SHP77 (cell line): ENCODE results near the gene TKT.
"Not testable (repeated sequence)": the region's sequence is repeated elsewhere in the genome, so short reads cannot be mapped to it uniquely, and the experiment has no call there.

Experiments
- DNase-seq, 2 experiments: peaks; one replicate each; lab custom pipeline; 2025; lab: John Stamatoyannopoulos, UW

TKT gene

DNA sequence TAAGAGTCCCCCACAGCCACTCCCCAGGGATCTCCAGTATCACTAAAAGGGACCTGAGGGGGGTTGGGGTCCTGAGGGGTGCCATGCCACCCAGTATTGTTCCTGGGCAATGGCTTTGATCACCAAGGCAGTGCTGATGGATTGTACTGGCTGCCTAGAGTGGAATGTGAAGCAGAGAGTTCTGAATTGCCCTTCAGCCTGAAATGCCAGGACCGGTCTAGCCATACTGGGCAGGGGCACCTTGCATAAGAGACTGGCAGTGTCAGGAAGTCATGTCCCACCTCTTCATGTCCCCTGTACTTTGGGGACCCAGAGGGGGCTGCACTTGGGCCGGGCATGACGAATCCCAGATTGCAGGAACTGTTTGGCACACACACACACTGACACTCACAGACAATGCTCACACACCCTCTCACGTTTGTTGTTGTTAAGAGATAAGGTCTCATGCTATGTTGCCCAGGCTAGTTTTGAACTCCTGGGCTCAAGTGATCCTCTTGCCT lies 4.5 kb upstream of the TKT start:
- DNase-seq, result no peak

DNA sequence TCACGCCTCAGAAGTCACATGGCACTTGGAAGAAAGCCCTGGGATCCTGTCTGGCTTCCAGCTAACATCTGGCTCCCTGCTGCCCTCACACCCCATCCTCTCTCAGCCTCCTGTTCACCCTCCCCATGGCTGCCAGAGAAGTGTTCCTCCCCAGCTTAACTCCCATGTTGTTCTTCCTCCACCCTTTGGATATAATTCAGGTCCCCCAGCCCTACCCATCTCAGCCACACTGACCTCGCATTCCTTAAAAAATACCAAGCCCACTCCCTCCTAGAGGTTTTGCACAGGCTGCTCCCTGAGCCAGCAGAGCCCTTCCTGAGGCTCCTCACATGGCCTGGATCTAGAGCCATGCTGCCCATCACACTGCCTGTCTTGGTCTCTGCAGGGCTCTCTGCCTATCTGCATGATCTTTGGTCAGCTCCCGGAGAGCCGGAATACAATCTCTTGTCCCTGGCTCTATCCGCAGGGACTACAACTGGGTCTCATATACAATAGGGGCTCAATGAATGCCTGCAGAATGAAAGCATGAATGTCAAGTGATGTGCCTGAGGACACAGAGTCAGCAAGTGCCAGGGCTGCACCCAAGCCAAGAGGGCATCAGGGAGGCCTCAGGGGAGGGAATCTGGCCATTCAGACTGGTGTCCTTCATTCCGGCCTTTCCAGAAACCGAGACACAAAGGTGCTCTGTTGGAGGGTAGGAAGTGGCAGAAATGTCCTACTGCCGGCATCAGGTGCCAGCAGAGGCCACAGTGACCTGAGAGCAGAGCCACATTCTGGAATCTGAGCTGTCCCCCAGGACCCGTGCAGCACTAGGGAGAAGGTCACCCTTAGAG lies 3.8 kb upstream of the TKT start:
- no peak for DNase-seq

DNA sequence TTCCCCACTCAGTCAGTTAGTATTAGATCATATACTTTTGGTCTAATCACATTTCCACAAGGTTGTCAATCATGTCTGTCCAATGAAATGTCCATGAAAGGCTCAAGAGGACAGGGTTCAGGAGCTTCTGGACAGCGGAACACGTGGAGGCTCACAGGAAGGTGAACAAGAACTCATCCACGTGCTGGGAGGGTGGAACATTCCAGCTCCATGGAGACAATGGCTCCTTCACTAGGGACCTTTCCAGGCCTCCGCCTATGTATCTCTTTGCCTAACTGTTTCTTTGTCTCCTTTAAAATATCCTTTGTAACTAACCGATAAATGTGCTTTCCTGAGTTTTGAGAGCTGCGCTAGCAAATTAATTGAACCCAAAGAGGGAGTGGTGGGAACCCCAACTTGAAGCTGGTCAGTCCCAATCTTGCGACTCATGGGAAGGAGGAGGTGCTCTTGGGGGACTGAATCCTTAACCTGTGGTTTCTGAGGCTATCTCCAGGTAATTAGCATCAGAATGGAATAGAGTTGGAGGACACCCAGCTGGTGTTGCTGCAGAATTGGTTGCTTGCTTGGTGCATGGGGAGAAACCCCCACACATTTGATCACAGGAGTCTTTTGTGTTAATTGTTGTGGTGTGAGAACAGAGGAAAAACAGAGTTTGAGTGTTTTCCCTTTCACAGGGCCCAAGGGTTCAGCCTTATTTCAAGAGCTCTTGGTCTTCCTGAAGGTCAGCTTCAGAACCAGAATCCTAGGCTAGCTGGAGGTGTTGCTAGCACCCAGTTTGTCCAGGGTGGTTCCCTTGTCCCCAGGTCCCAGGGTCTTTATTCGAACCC lies 3.0 kb upstream of the TKT start:
- DNase-seq, result no peak

DNA sequence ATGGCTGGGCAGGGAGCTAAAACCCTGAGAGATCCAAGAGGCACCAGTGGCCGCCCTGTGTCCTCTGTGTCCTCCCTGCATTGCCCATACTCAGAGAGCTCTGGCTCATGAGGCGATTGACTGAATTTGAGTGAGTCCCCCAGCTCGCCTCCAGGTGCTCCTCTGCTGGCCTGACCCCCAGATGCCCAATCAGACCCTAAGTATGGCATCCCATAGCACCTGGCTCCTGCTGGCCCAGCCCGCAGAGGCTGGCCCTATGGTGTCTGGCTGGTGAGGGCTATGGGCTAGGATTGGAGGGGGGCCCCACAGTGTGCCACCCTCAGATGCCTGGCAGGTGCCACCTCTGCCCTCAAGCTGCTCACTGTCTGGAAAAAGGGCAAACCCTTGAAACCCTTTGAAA lies 1.6 kb upstream of the TKT start:
- no peak for DNase-seq

DNA sequence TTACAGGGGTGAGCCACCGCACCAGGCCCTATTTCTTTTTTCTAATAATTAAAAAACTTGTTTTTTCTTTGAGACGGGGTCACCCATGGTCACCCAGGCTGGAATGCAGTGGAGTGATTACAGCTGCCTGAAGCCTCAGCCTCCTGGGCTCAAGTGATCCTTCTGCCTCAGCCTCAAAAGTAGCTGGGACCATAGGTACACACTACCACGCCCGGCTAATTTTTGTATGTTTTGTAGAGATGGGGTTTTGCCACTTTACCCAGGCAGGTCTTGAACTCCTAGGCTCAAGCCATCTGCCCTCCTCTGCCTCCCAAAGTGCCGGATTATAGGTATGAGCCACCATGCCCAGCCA lies 858 bp upstream of the TKT start:
- no peak for DNase-seq

DNA sequence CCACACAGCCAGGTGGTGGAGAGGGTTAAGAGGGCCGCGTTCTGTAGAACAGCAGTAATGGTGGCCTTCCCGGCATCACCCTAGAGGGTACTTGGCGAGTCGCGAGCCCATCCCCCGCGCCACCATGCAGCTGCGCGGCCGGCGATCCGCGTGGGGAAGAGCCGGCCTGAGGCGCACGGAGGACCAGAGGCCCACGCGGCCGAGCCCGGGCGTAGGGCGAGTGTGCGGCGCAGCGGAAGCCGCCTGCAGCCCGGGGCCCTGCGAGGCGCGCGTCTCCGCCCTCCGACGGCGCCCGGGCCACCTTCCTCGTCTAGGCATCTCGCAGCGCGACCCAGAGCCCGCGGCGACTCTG lies 423 bp downstream of the TKT start:
- DNase-seq, result no peak

DNA sequence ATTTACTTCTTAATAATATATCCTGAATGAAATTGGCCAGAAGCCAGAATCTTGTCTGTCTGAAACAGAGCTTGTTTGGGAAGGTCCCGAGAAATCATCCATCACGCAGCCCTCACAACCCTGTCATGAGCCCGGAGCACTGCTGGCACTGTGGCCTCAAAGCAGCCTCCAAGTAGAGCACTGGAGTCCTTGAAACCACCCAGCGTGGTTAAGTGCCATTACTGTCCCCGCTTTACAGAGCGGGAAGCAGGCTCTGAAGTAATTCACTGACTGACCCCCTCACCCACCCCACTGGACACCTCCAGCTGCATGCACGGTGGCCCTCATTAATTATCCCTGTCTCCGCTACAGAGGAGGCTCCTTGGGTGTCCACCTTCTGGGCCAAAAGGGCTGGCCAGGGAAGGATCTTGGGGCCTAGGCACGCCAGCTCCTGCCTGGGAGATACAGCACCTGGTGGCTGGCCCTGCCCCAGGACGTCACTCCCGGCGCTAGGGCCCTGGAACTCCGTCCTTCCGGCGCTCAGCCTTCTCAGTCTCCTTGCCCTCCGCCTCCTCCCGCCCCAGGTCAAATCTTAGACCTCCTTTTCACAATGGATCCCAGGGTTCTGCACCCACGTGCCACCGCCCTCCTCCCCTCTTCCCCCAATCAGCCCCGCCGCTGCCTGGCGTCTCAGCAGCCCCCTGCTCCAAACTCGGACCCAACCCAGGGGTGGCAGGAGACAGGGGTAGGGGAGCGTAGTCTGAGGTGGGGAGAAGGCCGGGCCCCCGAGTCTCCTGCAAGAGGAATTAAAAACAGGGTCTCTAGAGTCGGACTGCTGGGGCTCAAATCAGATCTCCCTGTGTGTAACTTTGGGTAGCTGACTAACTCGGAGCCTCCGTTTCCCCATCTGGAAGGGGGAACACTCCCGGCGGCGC lies 1.1 kb downstream of the TKT start:
- peak in 1 of 2 experiments; percentile 59 for DNase-seq

DNA sequence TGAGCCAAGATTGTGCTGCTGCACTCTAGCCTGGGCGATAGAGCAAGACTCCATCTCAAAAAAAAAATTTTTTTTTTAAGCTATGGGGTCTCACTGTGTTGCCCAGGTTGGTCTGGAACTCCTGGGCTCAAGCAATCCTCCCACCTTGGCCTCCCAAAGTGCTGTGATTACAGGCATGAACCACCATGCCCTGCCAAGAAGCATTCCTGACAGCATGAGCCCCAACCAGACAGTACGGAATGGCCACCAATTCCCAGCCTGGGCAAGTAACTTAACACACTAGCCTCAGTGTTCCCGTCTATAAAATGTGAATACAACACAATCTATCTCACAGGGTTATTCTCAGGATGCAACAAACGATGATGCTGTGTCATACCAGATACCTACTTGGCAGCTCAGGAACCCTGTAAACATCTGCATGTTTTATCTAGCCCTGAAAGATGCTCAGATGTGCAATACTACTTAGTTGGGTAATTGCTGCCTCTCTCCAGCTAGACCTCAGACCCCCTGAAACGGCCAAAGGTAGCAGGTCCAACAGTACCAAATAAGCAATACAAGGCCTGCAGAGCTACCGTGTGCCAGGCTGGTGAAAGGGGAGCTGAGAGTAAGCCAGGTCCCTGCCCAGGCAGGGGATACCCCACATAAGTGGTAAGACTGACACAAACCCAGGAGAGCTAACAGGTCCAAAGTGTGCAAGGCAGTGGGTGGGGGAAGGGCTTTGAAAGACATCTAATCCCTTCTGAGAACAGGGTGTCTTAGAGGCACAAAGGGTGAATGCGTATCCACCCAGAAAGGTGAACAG lies 1.9 kb downstream of the TKT start:
- no peak for DNase-seq

DNA sequence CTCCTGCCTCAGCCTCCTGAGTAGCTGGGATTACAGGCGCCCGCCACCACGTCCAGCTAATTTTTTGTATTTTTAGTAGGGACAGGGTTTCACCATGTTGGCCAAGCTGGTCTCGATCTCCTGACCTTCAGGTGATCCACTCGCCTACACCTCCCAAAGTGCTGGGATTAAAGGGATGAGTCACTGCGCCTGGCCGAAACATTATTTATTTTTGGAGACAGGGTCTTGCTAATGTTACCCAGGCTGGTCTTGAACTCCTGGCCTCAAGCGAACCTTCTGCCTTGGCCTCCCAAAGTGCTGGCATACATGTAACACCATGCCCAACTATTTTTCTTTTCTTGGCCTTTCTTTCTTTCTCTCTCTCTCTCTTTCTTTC lies 2.9 kb downstream of the TKT start:
- DNase-seq, result not testable (repeated sequence)

DNA sequence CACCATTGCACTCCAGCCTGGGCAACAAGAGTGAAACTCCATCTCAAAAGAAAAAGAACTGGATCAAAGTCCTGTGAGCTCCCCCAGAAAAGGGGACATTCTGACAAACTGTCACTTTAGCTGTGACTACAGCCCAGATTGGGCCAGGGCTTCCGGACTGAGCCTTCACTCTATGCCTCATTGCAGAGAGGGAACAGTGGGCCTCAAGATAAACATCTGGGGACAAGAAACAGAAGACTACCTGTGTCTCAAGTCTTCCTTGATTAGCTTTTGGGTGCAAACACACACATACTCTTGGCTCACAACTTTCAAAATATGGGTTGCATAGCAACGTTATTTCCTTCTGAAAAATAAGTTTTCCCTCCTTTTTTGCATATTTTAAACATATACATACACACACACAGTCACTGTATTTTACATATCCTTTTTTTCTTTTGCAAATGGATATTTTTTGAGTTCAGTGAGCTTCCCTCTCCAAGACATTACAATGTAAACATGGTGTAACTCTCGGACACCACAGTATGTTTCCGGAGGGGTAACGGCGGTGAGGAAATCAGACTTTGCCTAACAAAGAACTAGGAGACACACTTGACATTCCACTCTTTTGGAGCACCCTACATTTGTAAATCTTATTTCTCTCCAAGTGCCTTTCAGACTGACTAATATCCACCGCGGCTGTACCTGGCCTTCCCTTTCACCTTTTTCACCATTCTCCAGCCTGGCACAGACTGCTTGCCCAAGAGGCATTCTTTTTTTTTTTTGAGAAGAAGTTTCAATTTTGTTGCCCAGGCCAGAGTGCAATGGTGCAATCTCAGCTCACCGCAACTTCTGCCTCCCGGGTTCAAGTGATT lies 3.5 kb downstream of the TKT start:
- no peak for DNase-seq

DNA sequence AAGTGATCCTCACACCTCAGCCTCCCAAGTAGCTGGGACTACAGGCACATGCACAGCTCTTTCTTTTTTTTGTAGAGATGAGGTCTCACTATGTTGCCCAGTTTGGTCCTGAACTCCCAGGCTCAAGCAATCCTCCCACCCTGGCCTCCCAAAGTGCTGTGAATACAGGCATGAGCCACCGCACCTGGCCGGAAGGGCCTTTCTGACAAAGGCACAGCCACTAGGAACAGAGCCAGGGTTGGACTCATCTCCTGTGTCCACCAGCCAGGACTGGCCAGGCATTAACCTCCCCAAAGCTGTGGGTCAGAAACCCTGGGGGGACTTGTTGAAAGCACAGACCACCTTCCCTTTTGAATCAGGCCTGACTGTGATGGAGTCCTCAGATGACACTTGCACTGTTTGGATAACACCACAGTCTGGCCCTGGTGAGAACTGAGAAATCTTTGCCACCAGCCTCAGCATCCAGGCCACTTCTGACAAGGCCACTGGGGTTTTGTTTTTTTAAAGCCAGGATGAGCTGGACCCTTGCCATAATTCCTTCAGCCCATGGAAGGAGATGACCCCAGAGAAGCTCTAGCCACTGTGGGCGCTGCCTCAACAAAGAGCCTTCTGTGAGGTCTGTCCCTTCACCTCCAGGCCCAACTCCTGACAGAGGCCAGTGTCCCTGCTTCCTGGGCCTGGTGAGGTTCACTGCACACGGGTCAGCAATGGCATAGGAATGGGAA lies 4.8 kb downstream of the TKT start:
- DNase-seq, result no peak

DNA sequence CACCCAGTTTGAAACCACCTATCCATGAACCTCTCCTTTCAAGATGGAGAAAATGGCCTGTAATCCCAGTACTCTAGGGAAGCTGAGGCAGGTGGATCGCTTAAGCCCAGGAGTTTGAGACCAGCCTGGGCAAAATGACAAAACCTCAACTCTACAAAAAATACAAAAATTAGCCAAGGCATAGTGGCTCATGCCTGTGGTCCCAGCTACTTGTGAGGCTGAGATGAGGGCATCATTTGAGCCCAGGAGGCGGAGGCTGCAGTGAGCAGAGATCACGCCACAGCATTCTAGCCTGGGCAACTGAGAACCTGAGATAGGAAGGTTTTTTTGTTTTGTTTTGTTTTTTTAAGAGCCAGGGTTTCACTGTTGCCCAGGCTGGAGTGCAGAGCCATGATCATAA lies 5.4 kb downstream of the TKT start:
- no peak for DNase-seq

DNA sequence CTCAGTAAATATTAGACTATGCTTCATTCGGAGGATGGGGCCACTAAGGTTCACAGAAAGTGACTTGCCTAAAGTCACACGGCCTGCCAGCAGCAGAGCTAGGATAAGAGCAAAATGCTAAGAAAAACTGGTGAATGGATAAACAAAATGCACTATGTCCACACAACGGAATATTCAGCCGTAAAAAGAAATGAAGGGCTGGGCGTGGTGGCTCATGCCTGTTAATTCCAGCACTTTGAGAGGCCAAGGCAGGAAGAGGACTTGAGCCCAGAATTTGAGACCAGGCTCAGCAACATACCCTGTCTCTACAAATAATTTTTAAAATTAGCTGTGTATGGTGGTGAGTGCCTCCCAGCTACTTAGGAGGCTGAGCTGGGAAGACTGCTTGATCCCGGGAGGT lies 7.7 kb downstream of the TKT start:
- DNase-seq, result no peak

DNA sequence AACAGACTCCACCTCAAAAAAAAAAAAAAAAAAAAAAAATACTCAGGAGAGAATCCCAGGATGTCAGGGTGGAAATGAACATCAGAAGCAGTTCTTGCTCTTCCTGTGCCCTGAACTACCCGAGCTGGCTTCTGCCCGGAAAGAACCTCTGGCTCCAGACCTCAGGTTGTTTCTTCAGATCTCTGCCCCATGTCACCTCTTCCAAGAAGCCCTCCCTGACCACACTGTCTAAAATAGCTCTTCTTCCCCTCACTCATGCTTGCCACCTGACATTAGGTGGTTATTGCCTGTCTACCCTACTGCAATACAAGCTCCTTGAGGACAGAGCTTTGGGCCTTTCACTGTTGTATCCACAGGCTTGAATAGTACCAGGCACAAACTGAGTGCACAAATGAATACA lies 8.2 kb downstream of the TKT start:
- DNase-seq, result no peak

DNA sequence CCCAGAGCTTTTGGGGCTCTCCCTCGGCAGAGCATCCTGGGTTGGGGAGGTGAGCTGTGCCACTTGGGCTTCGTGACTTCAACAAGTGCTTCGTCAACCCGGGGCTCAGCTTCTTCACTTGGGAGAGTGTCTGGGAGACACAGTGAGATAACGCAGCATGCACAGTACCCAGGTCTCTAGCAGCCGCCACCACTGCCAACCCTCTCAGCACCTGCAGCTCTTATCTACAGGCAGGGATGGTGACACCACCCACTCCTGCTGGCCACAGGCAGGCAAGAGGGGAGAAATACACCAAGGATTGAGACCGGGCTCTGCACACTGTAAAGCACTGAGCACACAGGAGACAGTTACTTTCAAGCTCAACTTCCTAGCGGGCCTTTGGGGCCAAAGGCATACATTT lies 11.6 kb downstream of the TKT start:
- no peak for DNase-seq

DNA sequence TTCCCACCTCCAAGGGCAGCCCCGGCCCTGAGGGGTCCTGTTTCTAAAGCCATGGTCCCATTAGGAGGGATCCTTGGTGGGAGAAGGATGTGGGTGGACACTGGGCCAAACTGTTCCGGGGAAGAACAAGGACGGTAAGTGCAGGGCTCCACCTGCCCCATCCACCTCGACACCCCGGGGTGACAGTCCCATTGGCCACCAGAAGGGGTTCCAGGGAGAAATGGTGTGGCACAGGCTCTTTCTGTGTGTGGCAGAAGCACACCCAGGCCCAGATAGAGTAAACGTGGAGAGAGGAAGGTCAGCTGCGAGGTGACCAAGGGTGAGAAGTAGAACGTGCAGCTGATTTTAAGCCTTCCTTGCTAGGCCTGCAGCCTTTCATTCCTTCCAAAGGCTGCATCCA lies 12.0 kb downstream of the TKT start:
- no peak for DNase-seq

DNA sequence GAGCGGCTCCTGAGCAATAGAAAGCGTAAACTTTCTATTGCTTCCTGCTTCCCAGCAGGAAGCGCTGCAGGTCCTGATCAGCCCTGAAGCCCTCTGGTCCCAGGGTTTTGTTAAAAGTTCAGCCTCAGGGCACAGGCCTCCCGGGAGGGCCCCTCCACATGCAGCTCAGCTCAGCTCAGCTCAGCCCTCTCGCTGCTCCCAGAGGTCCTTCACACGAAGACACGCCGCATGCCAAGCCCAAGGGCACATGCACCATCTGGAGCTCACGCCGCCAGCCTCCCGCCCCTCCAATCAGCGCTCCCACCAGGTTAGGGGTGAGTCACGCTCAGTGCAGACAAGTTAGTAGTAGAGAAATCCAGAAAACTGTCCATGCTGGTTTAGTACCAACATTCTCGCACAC lies 12.7 kb downstream of the TKT start:
- no peak for DNase-seq

DNA sequence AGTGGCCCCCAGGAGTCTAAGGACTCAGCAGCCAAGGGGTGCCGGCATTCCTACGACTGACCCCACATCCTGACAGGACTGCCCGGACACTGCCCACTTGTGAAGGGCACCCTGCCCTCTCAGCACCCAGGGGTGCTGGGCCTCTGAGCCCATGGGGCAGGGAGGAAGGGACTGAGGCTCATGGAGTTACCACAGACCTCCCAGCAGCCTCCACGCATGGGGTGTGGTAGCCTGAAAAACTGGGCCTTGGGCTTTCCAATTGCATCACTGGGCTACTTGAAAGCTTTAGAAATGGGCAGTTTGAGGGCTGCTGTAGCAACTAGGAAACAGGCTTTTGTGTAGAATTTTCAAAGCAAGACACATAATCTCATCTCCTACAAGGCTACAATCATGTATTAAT lies 13.2 kb downstream of the TKT start:
- DNase-seq, result no peak

DNA sequence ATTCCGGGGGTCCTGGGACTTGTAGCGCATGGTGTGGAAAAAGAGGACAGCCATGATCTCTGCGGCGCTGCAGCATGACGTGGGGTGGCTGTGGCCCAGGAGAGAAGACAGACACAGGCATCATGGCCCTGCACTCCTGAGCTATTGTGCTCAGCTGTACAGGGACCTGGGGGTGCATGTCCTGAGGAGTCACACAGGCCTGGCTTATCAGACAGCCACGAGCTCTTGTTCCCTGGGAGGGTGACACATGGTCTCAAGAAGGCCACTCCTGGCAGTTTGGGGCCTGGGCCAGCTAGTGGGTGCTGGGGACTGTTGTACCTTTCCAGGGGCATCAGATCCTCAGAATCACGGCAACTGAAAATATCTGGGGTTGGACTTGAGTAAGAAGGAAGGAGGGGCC lies 13.7 kb downstream of the TKT start:
- DNase-seq, result no peak
